B cell (primary cell): ENCODE results near the gene ZNF319. TPM values are rescaled to one million over a fixed set of nuclear protein-coding genes. Genes with fewer than 3 reads are reported as not detected.

ENCODE experiments used
- ATAC-seq: fragments of 200-7000 bp; cut with Tn5 transposase; one replicate; pipeline ENCODE4 v1.10.0; 2021; ENCODE audit warnings: low read depth, mild to moderate bottlenecking, moderate number of reproducible peaks, moderate library complexity
- CTCF ChIA-PET: fragments of 350-600 bp; sonication (Branson Sonifier 250); formaldehyde crosslinking; loops from one replicate; lab custom pipeline; 2021; ENCODE audit warnings: antibody characterized with exemption, inconsistent platforms; lab: Charles Lee
- POLR2A ChIA-PET: fragments of 350-600 bp; sonication (Branson Sonifier 250); formaldehyde crosslinking; loops from one replicate; lab custom pipeline; 2021; ENCODE audit warnings: antibody characterized with exemption; lab: Charles Lee
- DNase-seq: peaks from one replicate; pipeline ENCODE4 v3.0.0; 2013
- H2AFZ ChIP-seq: 2 replicates; pipeline ENCODE4 v1.6.1; 2012; ENCODE audit warnings: mild to moderate bottlenecking, low read depth, low read length; ENCODE audit not compliant: insufficient read depth, poor library complexity, severe bottlenecking
- H3K27ac ChIP-seq, 2 donors: 1 replicate in 1 of 2; 2 replicates in 1 of 2; pipeline ENCODE4 v1.5.1; 2012 to 2013; ENCODE audit warnings: low read length in 2 of 2, mild to moderate bottlenecking in 2 of 2, moderate library complexity in 1 of 2
- H3K27me3 ChIP-seq, 4 experiments: fragments of 200-600 bp in 1 of 4; sonication (generic) in 1 of 4; replicated peaks in 1 of 4; 1 replicate in 2 of 4; 2 replicates in 2 of 4; pipeline versions ENCODE4 v1.6.1 to v1.7.0; 2013 to 2016; ENCODE audit warnings: low read length in 3 of 4, mild to moderate bottlenecking in 2 of 4, mixed read lengths in 1 of 4, moderate library complexity in 1 of 4; ENCODE audit not compliant: insufficient read depth in 4 of 4, control insufficient read depth in 3 of 4; ENCODE audit errors: control extremely low read depth in 1 of 4
- H3K36me3 ChIP-seq, 2 experiments: replicated peaks in 1 of 2; 1 replicate in 1 of 2; 2 replicates in 1 of 2; pipeline versions ENCODE4 v1.6.1 to v1.7.1; 2013; ENCODE audit warnings: low read length in 1 of 2; ENCODE audit not compliant: insufficient read depth in 2 of 2, control insufficient read depth in 1 of 2; ENCODE audit errors: control extremely low read depth in 1 of 2, extremely low read depth in 1 of 2
- H3K4me1 ChIP-seq, 2 donors: fragments of 200-600 bp in 1 of 2; sonication (generic) in 1 of 2; 1 replicate in 1 of 2; 2 replicates in 1 of 2; pipeline versions ENCODE4 v1.5.1 to v1.6.1; 2013 to 2017; ENCODE audit warnings: low read length in 2 of 2; ENCODE audit not compliant: control insufficient read depth in 2 of 2, insufficient read depth in 2 of 2
- H3K4me2 ChIP-seq: replicated peaks from 2 replicates; pipeline ENCODE3; 2012; ENCODE audit warnings: mild to moderate bottlenecking, low read depth, low read length; ENCODE audit not compliant: poor library complexity, severe bottlenecking
- H3K4me3 ChIP-seq, 5 experiments: fragments of 200-600 bp in 1 of 5; sonication (generic) in 1 of 5; 1 replicate in 3 of 5; 2 replicates in 2 of 5; pipeline versions ENCODE4 v1.5.1 to v1.7.0; 2011 to 2016; ENCODE audit warnings: low read length in 4 of 5, mild to moderate bottlenecking in 4 of 5, low read depth in 2 of 5, control low read depth in 1 of 5, moderate library complexity in 1 of 5; ENCODE audit not compliant: insufficient read depth in 1 of 5; ENCODE audit errors: control extremely low read depth in 1 of 5, extremely low read depth in 1 of 5
- H3K79me2 ChIP-seq: fragments of 200-600 bp; sonication (generic); one replicate; pipeline ENCODE4 v1.6.0; 2016; ENCODE audit warnings: low read length; ENCODE audit not compliant: control insufficient read depth, insufficient read depth
- H3K9ac ChIP-seq: fragments of 200-600 bp; sonication (generic); 2 replicates; pipeline ENCODE4 v1.6.1; 2017; ENCODE audit warnings: mild to moderate bottlenecking, low read length, moderate library complexity
- H3K9me3 ChIP-seq, 3 donors: one replicate each; pipeline versions ENCODE4 v1.6.1 to v1.7.1; 2013; ENCODE audit warnings: low read length in 2 of 3; ENCODE audit not compliant: control insufficient read depth in 2 of 3, insufficient read depth in 1 of 3; ENCODE audit errors: control extremely low read depth in 1 of 3
- H4K20me1 ChIP-seq: 2 replicates; pipeline ENCODE4 v1.6.0; 2012; ENCODE audit warnings: mild to moderate bottlenecking, low read length; ENCODE audit not compliant: insufficient read depth, control insufficient read depth, poor library complexity, severe bottlenecking
- H3K27ac Mint-ChIP-seq: one replicate; pipeline ENCODE4 v1.8.0; 2021; ENCODE audit warnings: mixed read lengths
- H3K27me3 Mint-ChIP-seq: one replicate; pipeline ENCODE4 v1.8.0; 2021; ENCODE audit warnings: mixed read lengths
- H3K4me1 Mint-ChIP-seq: one replicate; pipeline ENCODE4 v1.8.0; 2021; ENCODE audit warnings: mixed read lengths
- H3K4me3 Mint-ChIP-seq: one replicate; pipeline ENCODE4 v1.8.0; 2021; ENCODE audit warnings: mixed read lengths
- H3K9me3 Mint-ChIP-seq: one replicate; pipeline ENCODE4 v1.8.0; 2022; ENCODE audit warnings: mixed read lengths; ENCODE audit not compliant: insufficient read depth
- EZH2 ChIP-seq: IDR thresholded peaks from 2 replicates; pipeline ENCODE4 v1.6.1; 2012; ENCODE audit warnings: borderline replicate concordance, low read depth, mild to moderate bottlenecking, moderate library complexity, low read length; ENCODE audit not compliant: insufficient read depth, poor library complexity, severe bottlenecking
- WGBS: methylation state at CpG from one replicate; pipeline ENCODE4 v1.1.5; 2013; ENCODE audit warnings: missing lambda C conversion rate; ENCODE audit not compliant: insufficient coverage; 5-methylcytosine and 5-hydroxymethylcytosine counted together
- intact Hi-C: fragments of 100-400 bp; cut with micrococcal nuclease; formaldehyde crosslinking; loops from one replicate; pipeline ENCODE4 v1.10.0; 2022
- polyA plus RNA-seq: library from polyadenylated mRNA; depleted of rRNA; stranded (reverse); fragments of >200 nt; gene quantifications from 2 replicates; pipeline ENCODE4 v1.2.3, GENCODE V29; 2012
- total RNA-seq, 2 donors: library from RNA; stranded (reverse); fragments of 120-200 nt in 1 of 2; gene quantifications; 1 replicate in 1 of 2; 2 replicates in 1 of 2; pipeline versions ENCODE4 v1.2.3 to v1.2.4, GENCODE V29; 2013 to 2022
- TF ChIP-seq, protein P1 (sequence below): fragments of 200-600 bp; IDR thresholded peaks from one replicate; pipeline ENCODE4 v1.8.0; 2022; ENCODE audit warnings: antibody characterized with exemption, mild to moderate bottlenecking

Gene ZNF319
- total and polyA plus RNA-seq, 2 donors (not counting 1 experiment from before 2014, with no cell fraction given), result 12.4 to 15.1 TPM

DNA sequence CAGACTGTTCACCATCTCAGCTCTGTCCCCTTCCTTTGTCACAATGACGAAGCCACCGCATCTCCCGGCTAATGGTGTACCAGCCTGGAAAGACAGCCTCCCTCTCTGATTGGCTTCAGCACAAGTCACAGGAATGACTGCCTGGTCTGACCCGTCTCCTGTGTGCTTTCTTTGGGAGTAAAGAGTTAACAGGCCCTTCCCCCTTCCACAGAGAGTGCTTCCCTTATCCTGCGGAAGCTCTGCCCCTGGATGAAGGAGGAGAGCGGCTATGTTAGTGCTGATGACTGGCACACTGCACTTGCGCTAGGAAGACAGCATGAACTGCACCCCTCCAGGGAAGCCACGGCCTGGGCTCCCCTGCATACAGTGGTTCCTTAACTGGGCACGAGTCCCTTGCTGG is 12.0 kb upstream of the ZNF319 start:
- Histone ChIP-seq H3K9ac (no peak overlapping the region), H3K4me2 (no peak overlapping the region), H4K20me1 (no peaks in the 10 kb centered on the region), H3K9me3 (no peaks in the 10 kb centered on the region), H3K36me3 (peaks cover 2 to 29% of the 10 kb centered on the region in 2 experiments), H2AFZ (no peak overlapping the region), H3K27ac (no peak overlapping the region), H3K4me1 (no peaks in the 10 kb centered on the region), H3K79me2 (no peaks in the 10 kb centered on the region), H3K4me3 (no peak overlapping the region), H3K27me3 (no peaks in the 10 kb centered on the region)
- ATAC-seq (no peak), DNase-seq (no peak)
- POLR2A ChIA-PET, result no interaction called here
- Mint-ChIP-seq H3K27me3 (no peaks in the 10 kb centered on the region), H3K4me1 (no peaks in the 10 kb centered on the region), H3K27ac (no peak overlapping the region), H3K4me3 (no peak overlapping the region), H3K9me3 (no peaks in the 10 kb centered on the region)
- WGBS, result 97% methylated on average over 5 of the region's 9 CpGs
- CTCF ChIA-PET, result no interaction called here
- TF ChIP-seq, protein P1, sequence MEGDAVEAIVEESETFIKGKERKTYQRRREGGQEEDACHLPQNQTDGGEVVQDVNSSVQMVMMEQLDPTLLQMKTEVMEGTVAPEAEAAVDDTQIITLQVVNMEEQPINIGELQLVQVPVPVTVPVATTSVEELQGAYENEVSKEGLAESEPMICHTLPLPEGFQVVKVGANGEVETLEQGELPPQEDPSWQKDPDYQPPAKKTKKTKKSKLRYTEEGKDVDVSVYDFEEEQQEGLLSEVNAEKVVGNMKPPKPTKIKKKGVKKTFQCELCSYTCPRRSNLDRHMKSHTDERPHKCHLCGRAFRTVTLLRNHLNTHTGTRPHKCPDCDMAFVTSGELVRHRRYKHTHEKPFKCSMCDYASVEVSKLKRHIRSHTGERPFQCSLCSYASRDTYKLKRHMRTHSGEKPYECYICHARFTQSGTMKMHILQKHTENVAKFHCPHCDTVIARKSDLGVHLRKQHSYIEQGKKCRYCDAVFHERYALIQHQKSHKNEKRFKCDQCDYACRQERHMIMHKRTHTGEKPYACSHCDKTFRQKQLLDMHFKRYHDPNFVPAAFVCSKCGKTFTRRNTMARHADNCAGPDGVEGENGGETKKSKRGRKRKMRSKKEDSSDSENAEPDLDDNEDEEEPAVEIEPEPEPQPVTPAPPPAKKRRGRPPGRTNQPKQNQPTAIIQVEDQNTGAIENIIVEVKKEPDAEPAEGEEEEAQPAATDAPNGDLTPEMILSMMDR, result no peak
- TF ChIP-seq EZH2, result no peak
- intact Hi-C loops, result no loop called here

DNA sequence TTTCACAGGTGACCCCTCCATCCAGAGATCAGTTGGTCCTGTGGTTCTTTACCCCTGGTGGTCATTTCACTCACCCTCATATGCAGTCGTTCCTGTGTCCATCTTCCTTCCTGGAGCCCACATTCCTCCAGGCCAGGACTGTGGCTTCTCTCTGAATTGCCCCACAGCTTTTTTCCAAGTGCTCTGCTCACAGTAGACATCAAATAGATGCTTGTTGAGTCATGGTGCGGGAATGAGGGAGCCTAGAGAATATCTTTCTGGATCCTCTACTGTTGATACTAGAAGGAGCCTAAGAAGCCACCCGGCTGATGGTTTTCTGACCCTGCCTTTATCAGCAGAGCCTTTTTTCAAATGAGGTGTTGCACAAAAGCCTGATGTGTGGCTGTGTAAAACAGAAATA is 11.2 kb upstream of the ZNF319 start:
- H3K9me3 Mint-ChIP-seq, result no peaks in the 10 kb centered on the region
- WGBS, result no CpG with 5 or more reads among the region's 3 CpGs
- no peak overlapping the region for H3K27ac ChIP-seq

More for the DNA sequence above, 11.2 kb upstream of the ZNF319 start:
- ChIA-PET CTCF (no interaction called here), POLR2A (no interaction called here)
- Histone ChIP-seq H3K4me2 (no peak overlapping the region), H3K27me3 (no peaks in the 10 kb centered on the region), H3K79me2 (no peaks in the 10 kb centered on the region), H4K20me1 (no peaks in the 10 kb centered on the region), H3K4me1 (no peaks in the 10 kb centered on the region), H3K9me3 (no peaks in the 10 kb centered on the region), H3K9ac (no peak overlapping the region), H3K4me3 (no peak overlapping the region), H3K36me3 (peaks cover 3 to 30% of the 10 kb centered on the region in 2 experiments), H2AFZ (no peak overlapping the region)
- no peak overlapping the region for H3K4me3 Mint-ChIP-seq
- intact Hi-C loops, result no loop called here
- ATAC-seq (no peak), DNase-seq (no peak)
- TF ChIP-seq EZH2, result no peak
- TF ChIP-seq, protein P1, result no peak
- H3K27ac Mint-ChIP-seq, result no peak overlapping the region
- no peaks in the 10 kb centered on the region for H3K27me3 Mint-ChIP-seq
- no peaks in the 10 kb centered on the region for H3K4me1 Mint-ChIP-seq
